GM10266 (cell line): ENCODE measurements around the gene LIN9.

Source experiments
- DNase-seq: peaks from one replicate; pipeline ENCODE4 v3.0.0; 2012; ENCODE audit errors: extremely low spot score
- CTCF ChIP-seq: IDR thresholded peaks from 2 replicates; pipeline ENCODE4 v1.5.1; 2012; ENCODE audit warnings: mild to moderate bottlenecking, low read depth; ENCODE audit not compliant: control insufficient read depth, insufficient read depth; ENCODE audit errors: missing control alignments

Gene LIN9

GRCh38 chr1:226335661-226336060, 26.7 kb upstream of the LIN9 start:
- TF ChIP-seq CTCF = no peak
- DNase-seq = no peak

GRCh38 chr1:226332947-226333346, 24.0 kb upstream of the LIN9 start:
- TF ChIP-seq CTCF = no peak
- DNase-seq = no peak

GRCh38 chr1:226329237-226329636, 20.3 kb upstream of the LIN9 start:
- DNase-seq = no peak
- TF ChIP-seq CTCF = no peak

GRCh38 chr1:226327761-226328162, 18.8 kb upstream of the LIN9 start:
- no peak for DNase-seq

GRCh38 chr1:226325178-226325577, 16.2 kb upstream of the LIN9 start:
- DNase-seq = no peak
- no peak for TF ChIP-seq CTCF

More at GRCh38 chr1:226327761-226328162, 18.8 kb upstream of the LIN9 start:
- TF ChIP-seq CTCF = no peak

- DNase-seq = no peak
- TF ChIP-seq CTCF = no peak
These were observed 15.5 kb upstream of the LIN9 start for GRCh38 chr1:226324479-226324878.

GRCh38 chr1:226322986-226323385, 14.0 kb upstream of the LIN9 start:
- DNase-seq = no peak
- TF ChIP-seq CTCF = no peak
